PC-3 (cell line): ENCODE data around the gene ATP8A2. TPM values are rescaled to one million over a fixed set of nuclear protein-coding genes. Genes with fewer than 3 reads are reported as not detected.

ENCODE experiments used
- ATAC-seq: fragments of 200-7000 bp; cut with Tn5 transposase; 2 replicates; pipeline ENCODE4 v1.9.1; 2020; ENCODE audit warnings: mild to moderate bottlenecking, moderate library complexity
- BruUV-seq: library from RNA; stranded (reverse); fragments of 400-500 nt; replicated peaks from 2 replicates; lab custom pipeline; 2021; lab: Mats Ljungman, UMichigan
- CTCF ChIA-PET: fragments of 300-600 bp; sonication (Branson Sonifier 250); formaldehyde crosslinking; loops from one replicate; lab custom pipeline; 2022; ENCODE audit warnings: antibody characterized with exemption; lab: Charles Lee
- POLR2A ChIA-PET: fragments of 300-600 bp; sonication (Branson Sonifier 250); formaldehyde crosslinking; loops from one replicate; lab custom pipeline; 2022; ENCODE audit warnings: antibody characterized with exemption; ENCODE audit not compliant: unreplicated experiment; lab: Charles Lee
- DNase-seq: peaks from one replicate; pipeline ENCODE4 v3.0.0-alpha.2; 2015
- H2AFZ ChIP-seq: fragments of 300-600 bp; sonication (generic); 2 replicates; pipeline ENCODE4 v1.6.0; 2016; ENCODE audit warnings: antibody characterized with exemption, low read length
- H3F3A ChIP-seq: fragments of 300-600 bp; sonication (generic); one replicate; pipeline ENCODE4 v1.6.0; 2017; ENCODE audit warnings: antibody characterized with exemption, low read length, control low read depth, mild to moderate bottlenecking; ENCODE audit not compliant: unreplicated experiment
- H3K27ac ChIP-seq: fragments of 300-600 bp; sonication (generic); 2 replicates; pipeline ENCODE4 v1.5.1; 2016; ENCODE audit warnings: mild to moderate bottlenecking, low read length
- H3K27me3 ChIP-seq: fragments of 300-600 bp; sonication (generic); 2 replicates; pipeline ENCODE4 v1.6.1; 2016; ENCODE audit warnings: low read length, mixed read lengths
- H3K36me3 ChIP-seq: fragments of 300-600 bp; sonication (generic); 2 replicates; pipeline ENCODE4 v1.6.1; 2016; ENCODE audit warnings: low read depth, mixed run types, low read length, mixed read lengths
- H3K4me1 ChIP-seq: fragments of 300-600 bp; sonication (generic); 2 replicates; pipeline ENCODE4 v1.5.1; 2016; ENCODE audit warnings: low read length; ENCODE audit not compliant: insufficient read depth
- H3K4me2 ChIP-seq: fragments of 300-600 bp; sonication (generic); 2 replicates; pipeline ENCODE4 v1.6.0; 2016; ENCODE audit warnings: low read length
- H3K4me3 ChIP-seq: fragments of 300-600 bp; sonication (generic); 2 replicates; pipeline ENCODE4 v1.5.1; 2016; ENCODE audit warnings: mild to moderate bottlenecking, low read length, mixed read lengths
- H3K79me2 ChIP-seq: fragments of 300-600 bp; sonication (generic); 2 replicates; pipeline ENCODE4 v1.6.1; 2017; ENCODE audit warnings: low read length, mixed read lengths
- H3K9ac ChIP-seq: fragments of 300-600 bp; sonication (generic); 2 replicates; pipeline ENCODE4 v1.6.0; 2016; ENCODE audit warnings: mild to moderate bottlenecking, low read length
- H3K9me2 ChIP-seq: fragments of 300-600 bp; sonication (generic); replicated peaks from 2 replicates; pipeline ENCODE4 v1.6.1; 2016; ENCODE audit warnings: mixed run types, low read length, mixed read lengths
- H3K9me3 ChIP-seq: fragments of 300-600 bp; sonication (generic); 2 replicates; pipeline ENCODE4 v1.6.1; 2016; ENCODE audit warnings: low read length, mixed read lengths
- H4K20me1 ChIP-seq: fragments of 300-600 bp; sonication (generic); 2 replicates; pipeline ENCODE4 v1.6.1; 2016; ENCODE audit warnings: low read length, mixed read lengths
- EZH2 ChIP-seq: fragments of 300-600 bp; sonication (generic); IDR thresholded peaks from one replicate; pipeline ENCODE4 v1.6.1; 2017; ENCODE audit warnings: antibody characterized with exemption, mild to moderate bottlenecking, low read length; ENCODE audit not compliant: unreplicated experiment
- EZH2phosphoT487 ChIP-seq: fragments of 300-600 bp; sonication (generic); IDR thresholded peaks from 2 replicates; pipeline ENCODE4 v1.6.1; 2018; ENCODE audit warnings: mild to moderate bottlenecking, antibody characterized with exemption, low read length, borderline replicate concordance
- intact Hi-C: fragments of 100-400 bp; cut with micrococcal nuclease; formaldehyde crosslinking; loops from 2 replicates; pipeline ENCODE4 v1.9.0; 2023
- total RNA-seq: library from RNA; depleted of rRNA; stranded (reverse); fragments of >200 nt; gene quantifications from 2 replicates; pipeline ENCODE4 v1.2.3, GENCODE V29; 2014
- TF ChIP-seq, protein P1 (sequence below): fragments of 300-600 bp; sonication (generic); conservative IDR thresholded peaks from 2 replicates; pipeline ENCODE4 v1.5.1; 2017; ENCODE audit warnings: antibody characterized with exemption, low read depth, mild to moderate bottlenecking, low read length

The ATP8A2 gene
- total RNA-seq, 1 experiment from 2014 or later = 0.04 TPM

DNA sequence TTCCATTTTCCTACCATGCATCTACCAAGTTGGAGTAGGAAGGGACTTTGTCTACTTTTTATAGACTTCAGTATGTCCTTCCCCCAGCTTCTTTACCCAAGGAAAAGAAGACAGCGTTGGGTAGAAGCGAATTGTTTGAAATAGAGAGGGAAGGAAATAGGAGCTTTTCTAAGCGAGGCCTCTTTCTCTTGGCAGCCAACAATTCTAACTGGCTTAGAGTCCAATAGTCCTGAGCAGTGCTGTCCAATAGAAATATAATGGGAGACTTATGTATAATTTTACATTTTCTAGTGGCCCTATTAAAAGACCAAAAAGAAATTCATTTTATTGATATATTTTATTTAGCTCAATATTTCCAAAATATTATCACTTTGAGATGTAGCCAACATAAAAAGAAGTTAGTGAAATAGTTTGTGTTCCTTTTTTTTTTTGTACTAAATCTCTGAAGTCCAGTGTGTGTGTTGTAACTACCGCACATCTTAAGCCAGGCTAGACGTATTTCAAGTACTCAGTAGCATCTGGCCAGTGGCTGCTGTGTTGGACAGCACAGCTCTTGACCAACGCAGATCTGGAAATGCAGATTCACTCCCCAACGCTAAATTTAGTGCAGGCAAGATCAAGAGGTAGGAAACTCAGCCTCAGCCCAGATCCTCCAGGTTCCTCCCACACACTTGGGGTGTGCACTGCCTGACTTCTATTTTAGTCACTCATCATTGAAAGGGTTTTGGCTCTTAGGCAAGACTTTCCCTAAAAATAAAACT is 500.9 kb downstream of the ATP8A2 start:
- DNase-seq = no peak
- intact Hi-C loops = no loop called here
- no peaks in the 10 kb centered on the region for H3K9me3 ChIP-seq
- H2AFZ ChIP-seq = no peak overlapping the region
- BruUV-seq = no TSS peak
- ATAC-seq = no peak
- H3K4me3 ChIP-seq = no peak overlapping the region
- TF ChIP-seq EZH2 = no peak
- TF ChIP-seq EZH2phosphoT487 = no peak
- TF ChIP-seq, protein P1, sequence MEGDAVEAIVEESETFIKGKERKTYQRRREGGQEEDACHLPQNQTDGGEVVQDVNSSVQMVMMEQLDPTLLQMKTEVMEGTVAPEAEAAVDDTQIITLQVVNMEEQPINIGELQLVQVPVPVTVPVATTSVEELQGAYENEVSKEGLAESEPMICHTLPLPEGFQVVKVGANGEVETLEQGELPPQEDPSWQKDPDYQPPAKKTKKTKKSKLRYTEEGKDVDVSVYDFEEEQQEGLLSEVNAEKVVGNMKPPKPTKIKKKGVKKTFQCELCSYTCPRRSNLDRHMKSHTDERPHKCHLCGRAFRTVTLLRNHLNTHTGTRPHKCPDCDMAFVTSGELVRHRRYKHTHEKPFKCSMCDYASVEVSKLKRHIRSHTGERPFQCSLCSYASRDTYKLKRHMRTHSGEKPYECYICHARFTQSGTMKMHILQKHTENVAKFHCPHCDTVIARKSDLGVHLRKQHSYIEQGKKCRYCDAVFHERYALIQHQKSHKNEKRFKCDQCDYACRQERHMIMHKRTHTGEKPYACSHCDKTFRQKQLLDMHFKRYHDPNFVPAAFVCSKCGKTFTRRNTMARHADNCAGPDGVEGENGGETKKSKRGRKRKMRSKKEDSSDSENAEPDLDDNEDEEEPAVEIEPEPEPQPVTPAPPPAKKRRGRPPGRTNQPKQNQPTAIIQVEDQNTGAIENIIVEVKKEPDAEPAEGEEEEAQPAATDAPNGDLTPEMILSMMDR = no peak
- no peaks in the 10 kb centered on the region for H3K4me1 ChIP-seq
- no peaks in the 10 kb centered on the region for H3K27me3 ChIP-seq
- H3K36me3 ChIP-seq = no peaks in the 10 kb centered on the region
- POLR2A ChIA-PET = interaction anchor here (0.6 kb wide), 1 partner anchor 23 kb away, joined by 3 read pairs; no protein-coding TSS in a partner anchor
- H4K20me1 ChIP-seq = no peaks in the 10 kb centered on the region
- H3K9me2 ChIP-seq = no peaks in the 10 kb centered on the region
- H3F3A ChIP-seq = no peaks in the 10 kb centered on the region
- H3K27ac ChIP-seq = no peak overlapping the region
- H3K79me2 ChIP-seq = no peaks in the 10 kb centered on the region
- no peak overlapping the region for H3K9ac ChIP-seq
- CTCF ChIA-PET = no interaction called here
- no peak overlapping the region for H3K4me2 ChIP-seq

DNA sequence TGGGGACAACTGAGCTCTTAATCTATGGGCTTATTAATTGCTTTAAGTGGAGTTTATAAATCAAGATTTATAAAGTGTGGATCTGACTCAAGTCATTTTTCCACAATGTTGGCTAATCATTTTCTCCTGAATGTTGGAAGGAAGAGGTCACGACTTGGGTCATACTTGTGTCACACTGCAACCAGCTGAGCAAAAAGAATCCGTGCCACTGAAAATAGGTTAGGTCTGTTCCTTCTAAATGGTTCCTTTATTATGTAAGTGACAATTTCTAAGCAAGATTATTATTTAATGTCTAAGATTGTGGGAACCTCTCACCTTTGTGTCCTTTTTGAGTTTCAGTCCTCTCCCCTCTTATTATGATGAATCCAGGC is 501.5 kb downstream of the ATP8A2 start:
- intact Hi-C loops = no loop called here

More for the DNA sequence above, 501.5 kb downstream of the ATP8A2 start:
- Histone ChIP-seq H3K4me2 (no peak overlapping the region), H3K4me1 (no peaks in the 10 kb centered on the region), H2AFZ (no peak overlapping the region), H3K27ac (no peak overlapping the region), H3K79me2 (no peaks in the 10 kb centered on the region), H3K27me3 (no peaks in the 10 kb centered on the region), H3K9me2 (no peaks in the 10 kb centered on the region), H3K9me3 (no peaks in the 10 kb centered on the region), H4K20me1 (no peaks in the 10 kb centered on the region), H3K36me3 (no peaks in the 10 kb centered on the region), H3F3A (no peaks in the 10 kb centered on the region), H3K4me3 (no peak overlapping the region), H3K9ac (no peak overlapping the region)
- BruUV-seq = no TSS peak
- ChIA-PET POLR2A (no interaction called here), CTCF (no interaction called here)
- TF ChIP-seq EZH2 = no peak
- TF ChIP-seq, protein P1 = no peak
- no peak for TF ChIP-seq EZH2phosphoT487
- DNase-seq = no peak
- no peak for ATAC-seq
